IMR-90 (cell line): Measurements from ENCODE around the gene NRF1.

Experiments
- ELK1 ChIP-seq: fragments of 150-350 bp; IDR thresholded peaks from 2 replicates; pipeline ENCODE4 v1.6.1; 2016; ENCODE audit warnings: low read depth, mild to moderate bottlenecking, low read length, moderate library complexity, borderline replicate concordance
- MAZ ChIP-seq: IDR thresholded peaks from 2 replicates; pipeline ENCODE4 v1.6.1; 2012; ENCODE audit warnings: low read depth, mild to moderate bottlenecking, low read length, improper control_type of control experiment, moderate library complexity, borderline replicate concordance
- SMC3 ChIP-seq: fragments of 150-350 bp; IDR thresholded peaks from 2 replicates; pipeline ENCODE4 v1.6.1; 2016; ENCODE audit warnings: low read depth, mild to moderate bottlenecking, antibody characterized with exemption, low read length, moderate library complexity
- TF ChIP-seq, protein P1 (sequence below): conservative IDR thresholded peaks from 2 replicates; pipeline ENCODE4 v1.5.1; 2012; ENCODE audit warnings: mild to moderate bottlenecking, low read depth, low read length, improper control_type of control experiment

DNA sequence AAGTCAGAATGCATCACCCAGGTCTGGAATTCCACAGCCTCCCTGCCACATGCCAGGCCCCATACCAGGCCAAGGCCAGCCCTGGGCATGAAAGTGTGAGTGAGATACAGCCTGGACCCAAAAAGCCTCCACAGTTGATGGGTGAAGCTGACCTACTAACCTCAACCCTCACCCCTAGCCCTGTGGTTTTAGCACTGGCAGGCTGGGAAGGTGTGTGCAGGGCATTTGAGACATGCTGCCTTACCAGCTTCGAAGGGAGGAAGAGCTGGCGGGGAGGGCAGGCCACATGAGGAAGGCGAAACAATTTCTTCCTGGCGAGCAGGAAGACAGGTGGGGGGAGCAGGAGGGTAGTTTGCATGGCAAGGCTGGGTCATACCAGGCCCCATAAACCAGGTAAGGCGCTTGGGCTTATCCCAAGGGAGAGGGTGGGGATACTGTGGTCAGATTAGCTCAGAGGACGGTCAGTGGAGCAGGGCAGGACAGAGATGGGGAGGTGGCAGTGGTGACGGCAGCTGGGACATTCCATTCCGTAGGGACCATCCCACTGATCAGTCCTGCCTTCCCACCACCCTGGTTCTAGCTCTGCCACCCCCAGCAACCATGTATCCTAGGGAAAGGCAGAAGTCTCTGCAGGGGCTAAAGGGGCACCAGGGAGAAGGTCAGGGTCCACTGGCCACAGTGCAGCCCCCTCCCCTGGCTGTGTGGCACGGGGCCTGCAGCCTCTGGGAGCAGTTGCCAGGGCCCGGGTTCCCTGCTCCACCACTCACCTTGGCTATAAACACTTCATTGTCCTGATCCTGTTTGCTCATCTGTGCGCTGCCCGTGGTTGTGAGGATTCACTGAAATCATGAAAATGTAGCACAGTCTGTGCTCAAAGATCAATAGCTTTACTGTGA is 155.8 kb downstream of the NRF1 start:
- TF ChIP-seq ELK1 (no peak), SMC3 (no peak), MAZ (no peak)
- TF ChIP-seq, protein P1, sequence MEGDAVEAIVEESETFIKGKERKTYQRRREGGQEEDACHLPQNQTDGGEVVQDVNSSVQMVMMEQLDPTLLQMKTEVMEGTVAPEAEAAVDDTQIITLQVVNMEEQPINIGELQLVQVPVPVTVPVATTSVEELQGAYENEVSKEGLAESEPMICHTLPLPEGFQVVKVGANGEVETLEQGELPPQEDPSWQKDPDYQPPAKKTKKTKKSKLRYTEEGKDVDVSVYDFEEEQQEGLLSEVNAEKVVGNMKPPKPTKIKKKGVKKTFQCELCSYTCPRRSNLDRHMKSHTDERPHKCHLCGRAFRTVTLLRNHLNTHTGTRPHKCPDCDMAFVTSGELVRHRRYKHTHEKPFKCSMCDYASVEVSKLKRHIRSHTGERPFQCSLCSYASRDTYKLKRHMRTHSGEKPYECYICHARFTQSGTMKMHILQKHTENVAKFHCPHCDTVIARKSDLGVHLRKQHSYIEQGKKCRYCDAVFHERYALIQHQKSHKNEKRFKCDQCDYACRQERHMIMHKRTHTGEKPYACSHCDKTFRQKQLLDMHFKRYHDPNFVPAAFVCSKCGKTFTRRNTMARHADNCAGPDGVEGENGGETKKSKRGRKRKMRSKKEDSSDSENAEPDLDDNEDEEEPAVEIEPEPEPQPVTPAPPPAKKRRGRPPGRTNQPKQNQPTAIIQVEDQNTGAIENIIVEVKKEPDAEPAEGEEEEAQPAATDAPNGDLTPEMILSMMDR = no peak
